ENCODE data around the gene ADGRG1.

ADGRG1 gene

DNA sequence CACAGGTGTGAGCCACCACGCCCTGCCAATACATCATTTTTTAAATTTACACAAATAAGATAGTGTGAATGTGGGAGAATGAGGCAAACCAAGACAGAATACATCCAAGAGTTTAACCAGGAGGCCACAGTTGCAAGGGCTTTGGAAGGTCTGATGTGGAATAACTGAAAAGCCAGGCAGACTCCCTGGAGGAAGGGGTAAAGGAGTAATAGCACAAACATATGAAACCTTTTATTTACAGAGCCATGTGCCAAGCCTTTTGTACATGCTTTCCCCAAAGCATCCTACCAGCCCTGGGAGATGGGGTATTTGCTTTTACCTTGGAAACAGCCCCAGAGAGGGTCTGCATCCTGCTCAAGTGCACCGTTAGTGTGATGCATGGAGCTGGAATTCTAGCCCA is 44.4 kb downstream of the ADGRG1 start:
- TF ChIP-seq TAF1 (IDR thresholded peaks at IDR 0.05; ENCODE audit: borderline replicate concordance, insufficient read depth, low read length): no peak
- TF ChIP-seq POLR2AphosphoS5 (IDR thresholded peaks at IDR 0.05; ENCODE audit: low read depth, low read length): no peak
- no peak for TF ChIP-seq FOXP2 (optimal IDR thresholded peaks at IDR 0.05; ENCODE audit: borderline replicate concordance, extremely low read depth, extremely low read length, insufficient read depth)
- TF ChIP-seq, protein P1, sequence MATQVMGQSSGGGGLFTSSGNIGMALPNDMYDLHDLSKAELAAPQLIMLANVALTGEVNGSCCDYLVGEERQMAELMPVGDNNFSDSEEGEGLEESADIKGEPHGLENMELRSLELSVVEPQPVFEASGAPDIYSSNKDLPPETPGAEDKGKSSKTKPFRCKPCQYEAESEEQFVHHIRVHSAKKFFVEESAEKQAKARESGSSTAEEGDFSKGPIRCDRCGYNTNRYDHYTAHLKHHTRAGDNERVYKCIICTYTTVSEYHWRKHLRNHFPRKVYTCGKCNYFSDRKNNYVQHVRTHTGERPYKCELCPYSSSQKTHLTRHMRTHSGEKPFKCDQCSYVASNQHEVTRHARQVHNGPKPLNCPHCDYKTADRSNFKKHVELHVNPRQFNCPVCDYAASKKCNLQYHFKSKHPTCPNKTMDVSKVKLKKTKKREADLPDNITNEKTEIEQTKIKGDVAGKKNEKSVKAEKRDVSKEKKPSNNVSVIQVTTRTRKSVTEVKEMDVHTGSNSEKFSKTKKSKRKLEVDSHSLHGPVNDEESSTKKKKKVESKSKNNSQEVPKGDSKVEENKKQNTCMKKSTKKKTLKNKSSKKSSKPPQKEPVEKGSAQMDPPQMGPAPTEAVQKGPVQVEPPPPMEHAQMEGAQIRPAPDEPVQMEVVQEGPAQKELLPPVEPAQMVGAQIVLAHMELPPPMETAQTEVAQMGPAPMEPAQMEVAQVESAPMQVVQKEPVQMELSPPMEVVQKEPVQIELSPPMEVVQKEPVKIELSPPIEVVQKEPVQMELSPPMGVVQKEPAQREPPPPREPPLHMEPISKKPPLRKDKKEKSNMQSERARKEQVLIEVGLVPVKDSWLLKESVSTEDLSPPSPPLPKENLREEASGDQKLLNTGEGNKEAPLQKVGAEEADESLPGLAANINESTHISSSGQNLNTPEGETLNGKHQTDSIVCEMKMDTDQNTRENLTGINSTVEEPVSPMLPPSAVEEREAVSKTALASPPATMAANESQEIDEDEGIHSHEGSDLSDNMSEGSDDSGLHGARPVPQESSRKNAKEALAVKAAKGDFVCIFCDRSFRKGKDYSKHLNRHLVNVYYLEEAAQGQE (IDR thresholded peaks at IDR 0.05; ENCODE audit: insufficient read depth in 1 of 2, low read depth in 2 of 2, low read length in 2 of 2): no peak
- no peak for TF ChIP-seq SIN3A (IDR thresholded peaks at IDR 0.05; ENCODE audit: borderline replicate concordance, insufficient read depth, low read length)

DNA sequence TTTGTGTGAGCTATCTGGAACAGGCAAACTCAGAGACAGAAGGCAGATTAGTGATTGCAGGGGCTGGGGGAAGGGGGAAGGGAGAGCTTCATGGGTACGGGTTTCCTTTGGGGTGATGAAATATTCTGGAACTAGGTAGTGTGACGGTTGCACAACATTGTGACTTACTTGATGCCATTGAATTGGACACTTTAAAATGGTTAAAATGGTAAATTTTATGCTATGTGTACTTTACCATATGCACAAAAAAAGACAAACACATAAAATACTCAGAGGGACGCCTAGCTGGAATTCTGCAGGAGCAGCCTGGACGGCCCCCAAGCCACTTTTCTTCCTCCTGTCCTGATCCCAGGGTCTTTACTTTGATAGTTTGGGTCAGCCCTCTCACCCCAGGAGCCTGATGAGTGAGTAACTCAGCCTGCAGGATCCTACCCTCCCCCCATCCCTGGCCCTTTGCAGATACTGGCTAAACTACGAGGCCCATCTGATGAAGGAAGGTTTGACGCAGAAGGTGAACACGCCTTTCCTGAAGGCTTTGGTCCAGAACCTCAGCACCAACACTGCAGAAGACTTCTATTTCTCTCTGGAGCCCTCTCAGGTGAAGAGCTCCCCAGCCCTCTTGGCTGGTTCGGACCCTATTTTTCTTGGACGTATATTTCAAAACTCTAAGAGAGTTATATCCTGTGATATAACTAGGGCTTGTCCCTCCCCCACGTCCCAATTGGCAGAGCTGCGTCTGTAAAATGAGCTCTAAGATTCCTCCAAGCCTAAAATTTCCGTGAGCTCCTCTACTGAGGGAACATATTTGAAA is 47.5 kb downstream of the ADGRG1 start:
- TF ChIP-seq SIN3A (IDR thresholded peaks at IDR 0.05; ENCODE audit: borderline replicate concordance, insufficient read depth, low read length) (no peak), FOXP2 (optimal IDR thresholded peaks at IDR 0.05; ENCODE audit: borderline replicate concordance, extremely low read depth, extremely low read length, insufficient read depth) (no peak), POLR2AphosphoS5 (IDR thresholded peaks at IDR 0.05; ENCODE audit: low read depth, low read length) (no peak), TAF1 (IDR thresholded peaks at IDR 0.05; ENCODE audit: borderline replicate concordance, insufficient read depth, low read length) (no peak)
- TF ChIP-seq, protein P1 (IDR thresholded peaks at IDR 0.05; ENCODE audit: insufficient read depth in 1 of 2, low read depth in 2 of 2, low read length in 2 of 2): no peak

DNA sequence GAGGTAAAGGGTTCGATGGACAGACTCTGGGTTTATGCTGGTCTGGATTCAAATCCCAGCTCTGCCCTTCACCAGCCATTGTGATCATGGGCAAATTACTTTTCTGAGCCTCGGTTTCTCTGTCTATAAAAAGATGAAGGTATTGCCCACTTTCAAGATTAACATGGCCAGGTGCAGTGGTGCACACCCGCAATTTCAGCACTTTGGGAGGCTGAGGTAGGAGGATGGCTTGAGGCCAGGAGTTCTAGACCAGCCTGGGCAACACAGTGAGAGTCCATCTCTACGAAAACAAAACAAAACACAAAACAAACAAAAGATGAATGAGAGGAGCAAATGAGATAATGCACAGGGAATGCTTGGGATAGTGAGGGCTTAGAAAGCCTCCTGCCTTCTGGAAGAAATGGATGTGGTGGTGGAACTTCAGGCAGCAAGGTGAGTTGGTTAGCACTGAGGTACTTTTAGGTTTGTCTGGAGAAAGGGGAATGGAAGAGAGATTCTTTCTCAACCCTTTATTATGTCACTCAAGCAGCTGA is 48.2 kb downstream of the ADGRG1 start:
- TF ChIP-seq FOXP2 (optimal IDR thresholded peaks at IDR 0.05; ENCODE audit: borderline replicate concordance, extremely low read depth, extremely low read length, insufficient read depth): no peak
- TF ChIP-seq TAF1 (IDR thresholded peaks at IDR 0.05; ENCODE audit: borderline replicate concordance, insufficient read depth, low read length): no peak
- TF ChIP-seq, protein P1 (IDR thresholded peaks at IDR 0.05; ENCODE audit: insufficient read depth in 1 of 2, low read depth in 2 of 2, low read length in 2 of 2): no peak

DNA sequence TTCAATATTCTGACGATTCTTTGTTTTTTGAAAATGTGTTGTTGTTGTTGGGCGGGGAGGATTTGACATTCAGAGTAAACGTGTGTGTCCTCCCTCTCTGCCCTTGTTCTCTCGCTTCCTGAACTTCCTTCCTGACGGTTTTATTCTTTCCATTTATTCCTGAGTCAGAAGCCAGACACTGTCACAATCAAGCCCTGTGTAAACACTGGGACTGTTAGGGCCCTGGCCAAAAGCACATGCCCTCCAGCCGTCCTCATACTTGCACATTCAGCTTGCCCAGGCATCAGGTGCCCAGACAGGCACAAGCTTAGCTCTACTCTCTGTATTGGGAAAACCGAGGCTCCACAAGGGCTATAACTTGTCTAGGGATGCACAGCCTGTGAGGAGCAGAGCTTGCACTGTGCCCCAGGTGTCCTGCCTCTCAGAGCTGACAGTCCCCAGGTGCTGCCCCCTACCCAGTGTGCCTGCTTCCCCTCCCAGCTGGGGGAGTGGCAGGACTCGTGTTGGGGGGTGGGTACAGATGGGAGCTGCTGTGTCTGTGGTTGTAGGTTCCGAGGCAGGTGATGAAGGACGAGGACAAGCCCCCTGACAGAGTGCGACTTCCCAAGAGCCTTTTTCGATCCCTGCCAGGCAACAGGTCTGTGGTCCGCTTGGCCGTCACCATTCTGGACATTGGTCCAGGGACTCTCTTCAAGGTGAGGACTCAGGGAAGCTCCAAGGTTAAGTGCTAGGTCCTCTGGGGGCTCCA is 49.4 kb downstream of the ADGRG1 start:
- TF ChIP-seq TAF1 (IDR thresholded peaks at IDR 0.05; ENCODE audit: borderline replicate concordance, insufficient read depth, low read length): no peak
- no peak for TF ChIP-seq SIN3A (IDR thresholded peaks at IDR 0.05; ENCODE audit: borderline replicate concordance, insufficient read depth, low read length)
- no peak for TF ChIP-seq FOXP2 (optimal IDR thresholded peaks at IDR 0.05; ENCODE audit: borderline replicate concordance, extremely low read depth, extremely low read length, insufficient read depth)

DNA sequence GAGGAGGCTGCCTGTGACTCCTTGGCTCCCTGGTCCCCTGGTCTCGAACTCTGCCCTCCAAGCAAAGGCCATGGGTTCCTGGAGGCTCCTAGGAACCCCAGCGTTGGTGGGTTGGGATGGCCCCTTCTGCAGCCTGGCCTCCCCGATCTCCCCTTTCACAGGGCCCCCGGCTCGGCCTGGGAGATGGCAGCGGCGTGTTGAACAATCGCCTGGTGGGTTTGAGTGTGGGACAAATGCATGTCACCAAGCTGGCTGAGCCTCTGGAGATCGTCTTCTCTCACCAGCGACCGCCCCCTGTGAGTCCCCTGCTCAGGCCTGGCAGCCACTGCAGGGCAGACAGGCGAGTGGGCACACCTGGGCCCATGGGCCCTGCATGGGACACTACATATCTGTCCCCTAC is 50.6 kb downstream of the ADGRG1 start:
- TF ChIP-seq SIN3A (IDR thresholded peaks at IDR 0.05; ENCODE audit: borderline replicate concordance, insufficient read depth, low read length) (no peak), POLR2AphosphoS5 (IDR thresholded peaks at IDR 0.05; ENCODE audit: low read depth, low read length) (no peak), FOXP2 (optimal IDR thresholded peaks at IDR 0.05; ENCODE audit: borderline replicate concordance, extremely low read depth, extremely low read length, insufficient read depth) (no peak), TAF1 (IDR thresholded peaks at IDR 0.05; ENCODE audit: borderline replicate concordance, insufficient read depth, low read length) (no peak)
- TF ChIP-seq, protein P1 (IDR thresholded peaks at IDR 0.05; ENCODE audit: insufficient read depth in 1 of 2, low read depth in 2 of 2, low read length in 2 of 2): no peak

All from PFSK-1 (cell line).